Inflammatory macrophage treated with lipopolysaccharide for 4 hours (primary cell): ENCODE results near the gene ASTN1.

Experiments used
- DNase-seq: peaks from one replicate; pipeline ENCODE4 v3.0.0-alpha.2; 2020

ASTN1 gene

DNA sequence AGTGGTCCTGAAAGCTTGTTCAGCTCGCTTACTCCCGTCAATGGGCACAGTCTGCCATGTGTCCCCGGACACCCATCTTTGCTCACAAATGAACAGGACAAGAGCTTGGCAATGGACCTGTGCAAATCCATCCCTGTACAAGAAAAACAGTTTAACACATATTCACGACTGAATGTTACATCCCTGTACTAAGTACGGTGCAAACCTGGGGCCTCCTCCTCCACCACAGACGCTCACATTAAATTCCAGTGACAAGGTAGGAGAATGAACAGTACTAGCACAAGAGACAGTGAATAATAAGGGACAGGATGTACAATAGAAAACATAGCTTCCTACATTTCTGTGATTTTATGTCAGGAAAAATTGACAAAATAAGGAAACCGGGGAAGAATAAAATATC lies 187.7 kb downstream of the ASTN1 start:
- no peak for DNase-seq

DNA sequence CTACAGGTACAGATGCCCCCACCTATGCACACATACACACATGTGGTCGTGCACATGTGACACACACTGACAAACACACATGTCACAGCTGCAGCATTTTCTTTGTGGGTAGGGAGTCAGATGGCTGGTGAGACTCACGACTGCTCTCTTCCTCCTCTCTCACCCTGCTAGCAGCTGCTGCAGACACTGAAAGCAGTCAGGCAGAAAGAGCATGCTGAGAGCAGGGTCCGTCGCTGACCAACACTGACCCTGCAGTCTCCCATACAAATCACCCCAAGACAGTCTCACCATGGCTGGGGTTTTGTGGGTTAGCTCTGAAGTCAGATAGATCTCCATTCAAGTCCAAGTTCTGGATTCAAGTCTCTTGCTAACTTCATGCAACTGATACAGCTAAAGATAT lies 188.3 kb downstream of the ASTN1 start:
- no peak for DNase-seq

DNA sequence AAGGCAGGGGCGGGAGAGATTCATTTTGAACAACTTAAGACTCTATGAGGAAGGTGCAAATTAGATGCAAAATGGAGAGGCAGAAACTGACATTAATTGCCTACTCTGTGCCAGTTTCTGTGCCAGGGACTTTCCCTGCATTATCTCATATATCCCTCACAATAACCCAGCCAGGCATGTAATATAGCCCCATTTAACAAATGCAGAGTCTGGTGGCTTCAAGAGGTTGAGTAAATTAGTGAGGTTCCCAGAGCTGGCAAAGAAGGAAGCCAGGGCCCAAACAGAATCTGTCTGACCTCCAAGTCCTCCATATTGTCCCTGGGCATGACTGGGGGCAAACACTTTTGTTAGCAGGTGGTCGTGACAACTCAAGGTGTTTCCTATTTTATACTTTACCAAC lies 199.8 kb downstream of the ASTN1 start:
- DNase-seq: no peak

DNA sequence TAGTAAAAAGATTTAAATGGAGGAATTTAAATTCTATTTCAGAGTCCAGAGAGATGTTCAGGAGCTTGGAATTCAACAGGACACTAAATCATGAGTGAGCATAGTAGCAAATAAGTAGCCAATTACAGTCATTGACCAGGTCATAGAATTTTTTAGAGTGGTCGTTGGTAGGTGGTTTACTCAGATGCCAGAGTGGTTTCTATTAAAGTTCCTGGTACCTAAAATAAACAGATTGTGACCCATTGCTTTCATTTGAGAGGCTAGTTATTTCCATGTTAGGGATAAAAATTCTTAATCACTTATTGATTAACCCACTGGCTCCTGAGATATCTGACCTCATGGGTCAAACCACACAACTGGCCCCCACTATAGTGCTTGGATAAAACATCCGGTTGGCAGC lies 201.3 kb downstream of the ASTN1 start:
- DNase-seq: no peak

DNA sequence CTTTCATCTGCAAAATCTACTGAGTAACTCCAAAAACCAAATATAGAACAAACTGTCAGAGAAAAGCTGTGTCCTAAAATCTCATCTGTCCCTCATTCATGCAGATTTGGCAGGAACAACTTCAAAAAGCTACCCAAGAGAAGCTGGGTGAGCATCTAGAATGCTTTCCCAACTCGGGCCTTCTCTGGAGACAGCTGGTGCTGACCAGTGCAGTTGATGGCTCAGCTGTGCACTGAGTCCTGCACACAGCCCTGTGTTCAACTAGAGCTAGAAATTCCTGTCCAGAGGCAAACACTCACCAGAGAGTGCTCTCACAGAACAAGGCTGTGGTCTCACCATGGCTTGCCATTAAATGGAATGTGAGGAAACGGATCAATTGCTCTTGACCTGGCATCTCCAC lies 202.8 kb downstream of the ASTN1 start:
- DNase-seq: no peak

DNA sequence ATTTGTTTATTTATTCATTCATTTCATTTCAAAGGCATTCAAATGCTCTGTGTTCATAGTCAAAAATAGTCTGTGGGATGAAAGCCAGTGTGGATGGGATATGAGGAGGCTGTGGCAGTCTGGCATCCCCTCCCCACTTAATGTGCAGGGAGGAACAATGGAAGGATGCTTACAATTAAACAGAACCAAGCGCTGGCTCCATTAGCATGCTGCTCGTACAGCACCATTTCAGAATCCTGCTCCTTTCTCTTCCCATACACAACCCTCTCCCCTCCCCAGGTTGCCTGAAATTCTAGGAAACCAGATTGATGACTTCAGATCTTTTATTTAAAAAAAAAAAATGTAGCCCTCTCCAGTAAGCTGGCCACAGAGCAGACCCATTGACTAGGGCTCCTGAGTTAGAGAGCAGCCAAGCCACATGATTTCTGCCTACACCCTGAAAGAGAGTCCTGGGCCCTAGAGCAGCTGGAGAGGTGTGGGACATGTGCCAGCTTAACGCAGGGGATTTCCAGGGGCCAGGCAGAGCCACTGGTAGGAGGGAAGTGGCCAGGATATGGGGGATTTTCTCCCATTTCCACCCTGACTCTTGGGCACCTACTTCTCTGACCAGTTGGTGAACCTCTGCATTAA lies 205.2 kb downstream of the ASTN1 start:
- no peak for DNase-seq

DNA sequence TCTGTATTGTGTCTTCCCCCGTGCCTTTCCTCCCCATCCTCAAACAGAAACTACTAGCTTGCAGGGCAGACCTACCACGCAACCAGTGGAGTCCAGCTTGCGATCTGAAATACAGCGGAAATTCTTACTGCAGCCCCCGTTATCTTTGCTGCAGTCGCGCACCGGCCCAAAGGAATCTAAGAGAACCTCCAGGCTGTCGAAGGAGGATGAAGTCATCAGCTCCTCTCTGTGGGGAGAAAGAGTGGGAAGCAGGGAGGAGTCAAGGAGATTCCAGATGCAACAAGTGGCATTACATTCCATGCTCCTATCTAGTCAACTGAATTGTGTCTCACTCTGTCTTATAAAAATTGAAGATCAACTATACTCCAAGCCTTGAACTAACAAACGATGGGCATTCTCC lies 206.9 kb downstream of the ASTN1 start:
- no peak for DNase-seq

DNA sequence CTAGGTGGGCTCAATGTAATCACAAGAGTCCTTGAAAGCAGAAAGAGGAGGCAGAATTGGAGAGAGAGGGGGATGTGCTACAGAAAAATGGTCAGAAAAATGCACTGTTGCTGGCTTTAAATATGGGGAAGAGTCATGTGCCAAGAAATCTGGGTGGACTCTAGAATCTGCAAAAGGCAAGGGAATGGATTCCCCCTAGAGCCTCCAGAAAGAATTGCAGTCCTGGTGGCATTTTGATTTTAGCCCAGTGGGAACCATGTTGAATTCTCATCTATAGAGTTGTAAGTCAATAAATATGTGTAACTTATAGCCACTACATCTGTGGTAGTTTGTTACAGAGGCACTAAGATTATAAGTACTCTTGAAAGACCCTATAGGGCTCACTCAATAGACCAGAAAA lies 210.3 kb downstream of the ASTN1 start:
- DNase-seq: no peak

DNA sequence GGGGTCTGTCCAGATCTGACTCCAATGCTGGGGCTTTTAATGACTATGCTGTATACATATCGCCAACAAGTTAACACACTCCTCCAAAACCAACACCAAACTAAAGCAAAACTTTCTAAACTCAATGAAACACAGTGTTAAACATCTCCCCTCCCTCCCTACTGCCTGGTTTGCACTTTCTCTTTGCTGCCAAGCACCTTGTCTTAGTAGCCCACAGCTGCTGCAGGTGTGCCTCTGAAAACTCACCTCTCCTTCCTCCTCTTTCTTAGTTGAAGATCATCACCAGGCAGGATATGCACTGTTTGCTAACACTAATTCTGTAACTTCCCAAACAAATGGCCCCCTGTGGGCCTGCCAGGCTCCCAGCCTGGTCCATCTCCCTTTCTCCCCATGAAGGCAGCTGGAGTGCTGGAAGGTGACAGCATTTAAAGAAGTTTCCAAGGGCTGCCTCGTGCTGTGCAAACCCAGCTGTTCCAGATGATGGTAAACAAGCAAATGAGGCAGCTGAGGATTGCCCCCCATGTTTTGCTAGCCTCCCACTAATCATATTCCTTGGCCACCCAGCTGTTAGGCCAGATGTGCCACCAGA lies 213.7 kb downstream of the ASTN1 start:
- no peak for DNase-seq

DNA sequence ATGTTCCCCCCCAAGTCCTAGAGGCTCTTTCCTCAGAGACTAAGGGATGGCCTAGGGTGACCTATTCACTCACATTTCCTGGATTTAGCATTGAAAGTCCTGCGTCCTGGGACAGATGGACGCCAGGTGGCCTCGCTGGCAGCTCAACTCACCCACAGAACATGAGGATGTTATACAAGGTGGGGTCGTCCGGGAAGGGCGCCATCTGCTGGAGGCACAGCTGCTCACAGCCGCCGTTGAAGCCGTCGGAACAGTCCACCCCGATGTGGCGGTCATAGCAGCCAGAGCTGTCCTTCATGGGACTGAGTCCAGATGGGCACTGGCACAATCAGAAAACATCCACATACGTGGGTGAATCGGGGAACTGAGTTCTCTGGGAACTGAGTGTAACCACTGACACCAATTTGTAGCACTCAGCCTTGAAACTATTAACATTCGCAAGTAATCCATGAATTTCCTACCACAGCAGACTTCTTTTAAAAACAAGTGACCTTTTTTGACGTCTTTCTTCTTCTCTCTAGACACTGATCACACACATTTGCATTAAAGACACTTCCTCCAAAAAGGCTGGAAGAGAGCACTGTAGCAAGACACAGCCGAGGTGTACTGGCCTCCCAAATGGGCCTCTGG lies 215.4 kb downstream of the ASTN1 start:
- peak; percentile 19 for DNase-seq

DNA sequence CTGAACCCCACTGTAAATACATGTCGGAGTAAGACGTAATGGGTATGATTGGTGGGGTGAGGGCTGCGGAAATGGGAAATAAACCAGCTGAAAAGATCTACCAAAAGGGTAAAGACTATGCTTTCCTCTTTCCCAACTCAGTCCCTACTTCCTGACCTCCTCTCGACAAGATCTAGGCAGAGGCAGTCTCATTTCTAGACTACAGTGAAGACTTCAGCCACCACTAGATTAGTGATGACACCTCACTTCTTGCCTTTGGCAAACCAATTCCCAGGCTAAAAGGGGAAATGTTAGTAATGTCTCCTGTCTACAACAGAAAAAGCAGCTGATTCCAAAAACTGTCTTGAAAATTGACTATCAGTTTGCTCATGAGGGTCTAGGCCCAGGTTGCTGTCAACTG lies 219.9 kb downstream of the ASTN1 start:
- DNase-seq: no peak

DNA sequence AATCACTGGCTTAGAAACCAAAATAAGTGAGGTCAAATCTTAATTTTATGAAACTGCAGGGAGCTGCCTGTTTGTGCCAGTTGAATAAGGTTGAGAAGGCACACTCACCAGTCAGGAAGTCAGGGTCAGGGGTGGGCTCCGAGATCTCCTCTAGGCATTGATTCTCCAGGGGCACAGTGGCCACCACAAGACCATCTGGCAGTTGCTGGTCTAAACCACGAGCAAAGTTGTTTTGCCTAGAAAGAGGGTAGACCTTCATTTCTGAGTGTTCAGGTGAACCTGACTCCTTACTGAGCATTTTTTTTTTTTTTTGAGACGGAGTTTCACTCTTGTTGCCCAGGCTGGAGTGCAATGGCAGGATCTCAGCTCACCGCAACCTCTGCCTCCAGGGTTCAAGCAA lies 220.7 kb downstream of the ASTN1 start:
- DNase-seq: no peak

DNA sequence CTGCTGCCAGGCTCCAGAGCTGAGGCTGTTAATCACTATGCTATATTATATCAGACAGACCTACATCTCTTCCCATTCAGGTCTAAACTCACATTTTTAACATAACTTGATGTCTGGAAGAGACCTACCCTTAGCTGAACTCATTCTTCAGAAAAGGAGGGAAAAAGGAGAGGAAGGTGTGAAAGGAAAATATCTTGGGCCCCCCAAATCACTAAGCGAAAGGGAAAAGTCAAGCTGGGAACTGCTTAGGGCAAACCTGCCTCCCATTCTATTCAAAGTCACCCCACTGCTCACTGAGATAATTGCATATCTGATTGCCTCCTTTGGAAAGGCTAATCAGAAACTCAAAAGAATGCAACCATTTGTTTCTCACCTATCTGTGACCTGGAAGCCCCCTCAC lies 222.2 kb downstream of the ASTN1 start:
- DNase-seq: no peak

DNA sequence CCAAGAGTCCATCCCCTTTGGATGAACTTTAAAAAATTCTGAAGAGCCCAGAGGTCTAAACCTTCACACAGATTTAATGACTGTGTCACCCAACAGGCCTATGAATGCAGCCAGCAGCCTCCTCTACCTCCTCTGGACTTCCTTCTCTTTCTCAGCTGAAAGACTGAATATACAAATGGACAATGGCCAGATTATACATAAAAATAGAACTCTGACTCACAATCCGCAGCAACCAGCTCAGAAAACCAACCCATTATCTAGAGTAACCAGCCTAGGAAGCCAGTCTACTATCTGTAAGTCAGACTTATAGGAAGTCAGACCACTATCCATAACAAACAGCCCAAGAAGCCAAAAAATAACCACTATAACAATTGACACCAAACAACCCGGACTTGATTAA lies 224.5 kb downstream of the ASTN1 start:
- no peak for DNase-seq

DNA sequence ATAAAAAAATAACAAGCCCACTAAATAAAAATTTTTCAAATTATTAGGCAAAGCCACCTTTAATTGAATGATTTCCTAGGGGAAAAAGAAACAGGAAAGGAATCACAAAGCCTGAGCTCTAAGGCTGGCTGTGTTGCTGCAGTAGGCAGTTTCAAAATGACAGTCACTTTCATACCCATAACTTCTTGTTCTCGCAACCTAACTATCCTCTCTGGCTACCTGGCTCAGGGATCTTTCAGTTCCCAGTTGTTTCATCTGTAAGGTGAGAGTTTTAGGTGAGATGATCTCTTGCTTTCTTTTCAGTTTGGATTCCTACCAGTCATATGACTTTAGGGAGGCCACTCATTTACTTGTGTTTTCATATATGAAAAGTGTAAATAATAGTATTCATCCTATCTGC lies 226.1 kb downstream of the ASTN1 start:
- no peak for DNase-seq

DNA sequence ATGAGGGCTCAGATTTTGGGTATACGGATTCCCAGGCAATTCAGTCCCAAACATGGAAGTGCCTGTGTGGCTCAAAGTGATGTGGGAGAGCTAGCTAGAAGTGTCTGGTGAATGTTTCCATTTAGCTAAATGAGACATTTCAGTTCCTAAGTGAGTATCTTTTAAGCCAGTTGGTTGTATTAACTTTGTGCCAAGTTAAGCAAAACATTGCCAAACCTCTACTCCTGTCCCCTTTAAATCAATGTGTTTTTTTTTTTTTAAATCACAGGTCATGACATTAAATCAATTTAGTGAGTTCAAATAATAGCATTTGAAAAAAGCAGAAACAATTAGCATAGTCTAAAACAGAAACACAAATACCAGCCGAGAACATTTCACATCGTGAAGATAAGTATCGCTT lies 230.1 kb downstream of the ASTN1 start:
- DNase-seq: no peak

DNA sequence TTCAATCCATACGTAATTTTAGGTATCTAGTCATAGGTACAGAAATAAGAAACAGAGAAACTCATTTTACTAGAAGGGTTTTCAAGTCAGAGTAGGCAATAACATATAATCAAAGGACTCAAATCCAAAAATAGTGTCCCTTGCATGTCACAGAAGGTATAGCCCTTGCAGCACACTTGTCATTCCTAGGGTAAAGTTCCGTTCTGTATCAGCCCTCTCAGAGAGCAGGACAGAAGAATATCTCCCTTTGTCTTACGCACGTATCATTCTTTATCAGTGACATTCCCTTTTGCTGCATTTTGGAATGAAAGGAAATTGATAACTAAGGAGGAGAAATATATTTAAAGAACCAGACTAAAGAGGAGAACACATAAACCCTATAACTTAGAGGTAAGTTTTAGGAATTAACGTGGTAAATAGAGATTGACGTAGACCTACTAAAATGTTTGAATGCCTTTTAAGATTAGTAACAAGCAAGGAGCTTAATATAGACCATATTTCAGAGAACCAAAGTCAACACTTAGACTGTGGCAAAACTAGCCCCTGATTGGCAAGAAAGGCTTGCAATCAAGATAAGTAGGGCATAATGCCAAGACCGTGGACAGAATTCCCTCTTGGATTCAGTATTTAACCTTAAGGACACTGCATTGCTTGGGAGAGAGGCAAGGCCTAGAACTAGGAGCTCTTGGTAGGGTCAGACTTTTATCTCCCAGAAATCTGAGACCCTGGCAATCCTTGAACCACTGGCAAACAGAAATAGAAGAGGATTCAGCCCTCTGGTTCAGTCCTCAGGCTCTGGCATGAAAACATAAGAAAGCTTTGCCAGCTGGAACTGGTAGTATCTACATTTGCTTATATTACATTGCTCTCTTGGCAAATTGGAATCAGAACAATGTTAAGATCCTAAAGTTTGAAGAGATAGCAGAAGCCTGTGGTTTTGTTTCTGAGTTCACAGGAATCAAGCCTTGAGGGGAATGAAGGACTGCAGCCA lies 232.1 kb downstream of the ASTN1 start:
- DNase-seq: no peak

DNA sequence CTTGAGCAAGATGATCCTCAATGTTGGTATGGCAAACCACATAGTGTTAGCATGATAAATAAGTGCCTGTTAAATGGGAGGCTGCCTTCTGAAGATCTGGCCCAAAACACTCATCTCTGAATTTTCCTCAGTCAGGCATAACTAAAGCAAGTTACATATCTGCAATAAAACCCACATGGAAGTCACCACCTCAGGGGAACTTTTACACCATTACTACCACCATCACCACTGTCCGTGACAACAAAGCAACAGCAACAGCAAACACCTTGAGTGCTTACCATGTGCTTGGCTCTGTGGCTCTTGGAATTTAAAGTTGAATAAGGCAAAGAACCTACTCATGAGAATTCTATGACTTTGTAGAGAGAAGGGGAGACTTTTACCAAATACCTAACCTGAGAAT lies 233.0 kb downstream of the ASTN1 start:
- DNase-seq: no peak

DNA sequence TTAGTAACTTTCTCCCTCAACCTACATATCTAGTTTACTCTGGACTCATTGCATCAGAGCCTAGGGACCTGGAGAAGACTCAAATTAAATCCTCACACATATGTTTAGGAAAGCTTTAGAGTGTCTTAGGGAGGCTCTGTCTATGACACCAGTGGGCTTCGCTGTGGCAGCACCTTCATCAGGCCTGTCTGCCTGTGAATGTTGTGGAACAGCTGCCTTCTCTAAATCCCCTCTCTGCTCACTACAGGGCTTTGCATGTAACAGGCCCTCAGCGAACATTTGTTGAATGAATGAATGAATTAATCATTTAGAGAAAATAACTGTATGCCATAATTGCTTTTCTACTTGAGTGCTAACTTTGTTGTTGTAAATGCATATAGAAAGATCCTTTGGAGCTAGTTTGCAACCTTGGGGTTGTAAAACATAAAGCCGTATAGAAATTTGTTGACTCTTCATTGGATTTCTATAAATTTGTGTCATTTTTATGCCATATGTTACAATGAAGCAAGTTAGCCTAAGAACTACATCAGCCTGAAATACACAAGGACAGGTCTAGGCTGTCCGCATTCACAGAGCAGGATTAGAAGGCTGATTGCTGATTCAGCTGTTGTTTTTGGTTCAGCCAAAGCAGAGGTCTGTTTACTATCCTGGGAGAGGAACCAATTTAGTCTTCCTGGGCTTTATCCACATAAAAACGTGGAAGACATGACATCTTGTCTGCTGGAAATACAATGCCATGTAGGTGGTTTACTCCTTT lies 238.0 kb downstream of the ASTN1 start:
- no peak for DNase-seq

DNA sequence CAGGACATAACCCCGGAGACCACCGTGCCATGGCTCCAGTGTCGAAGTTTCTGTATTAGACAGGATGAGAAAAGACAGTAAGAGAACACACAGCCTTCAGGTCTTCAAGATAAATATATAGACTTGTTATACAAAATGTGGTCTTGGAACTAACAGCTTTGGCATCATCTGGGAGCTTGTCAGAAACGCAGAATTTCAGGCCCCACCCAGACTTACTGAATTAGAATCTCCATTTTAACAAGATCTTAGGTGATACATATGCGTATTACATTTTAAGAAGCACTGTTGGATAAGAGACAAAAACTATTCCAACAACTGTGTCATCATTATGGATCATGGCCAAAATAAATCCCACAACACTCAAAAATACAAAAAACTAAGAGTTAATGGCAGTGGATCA lies 239.3 kb downstream of the ASTN1 start:
- DNase-seq: no peak

DNA sequence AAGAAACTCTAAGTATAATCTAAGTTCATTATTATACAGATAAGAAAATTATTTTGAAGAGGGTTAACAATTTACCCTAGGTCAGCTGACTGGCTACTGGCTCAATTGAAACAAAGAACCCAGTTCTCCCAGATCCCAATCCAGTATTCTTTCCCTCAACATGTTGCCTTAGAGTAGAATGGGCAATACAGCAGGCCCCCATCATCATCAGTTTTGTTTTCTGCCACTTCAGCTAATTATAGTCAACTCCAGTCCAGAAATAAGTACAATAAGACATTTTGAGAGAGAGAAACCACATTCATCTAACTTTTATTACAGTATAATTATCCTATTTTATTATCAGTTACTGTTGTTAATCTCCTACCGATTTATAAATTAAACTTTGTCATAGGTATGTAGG lies 241.2 kb downstream of the ASTN1 start:
- DNase-seq: no peak

DNA sequence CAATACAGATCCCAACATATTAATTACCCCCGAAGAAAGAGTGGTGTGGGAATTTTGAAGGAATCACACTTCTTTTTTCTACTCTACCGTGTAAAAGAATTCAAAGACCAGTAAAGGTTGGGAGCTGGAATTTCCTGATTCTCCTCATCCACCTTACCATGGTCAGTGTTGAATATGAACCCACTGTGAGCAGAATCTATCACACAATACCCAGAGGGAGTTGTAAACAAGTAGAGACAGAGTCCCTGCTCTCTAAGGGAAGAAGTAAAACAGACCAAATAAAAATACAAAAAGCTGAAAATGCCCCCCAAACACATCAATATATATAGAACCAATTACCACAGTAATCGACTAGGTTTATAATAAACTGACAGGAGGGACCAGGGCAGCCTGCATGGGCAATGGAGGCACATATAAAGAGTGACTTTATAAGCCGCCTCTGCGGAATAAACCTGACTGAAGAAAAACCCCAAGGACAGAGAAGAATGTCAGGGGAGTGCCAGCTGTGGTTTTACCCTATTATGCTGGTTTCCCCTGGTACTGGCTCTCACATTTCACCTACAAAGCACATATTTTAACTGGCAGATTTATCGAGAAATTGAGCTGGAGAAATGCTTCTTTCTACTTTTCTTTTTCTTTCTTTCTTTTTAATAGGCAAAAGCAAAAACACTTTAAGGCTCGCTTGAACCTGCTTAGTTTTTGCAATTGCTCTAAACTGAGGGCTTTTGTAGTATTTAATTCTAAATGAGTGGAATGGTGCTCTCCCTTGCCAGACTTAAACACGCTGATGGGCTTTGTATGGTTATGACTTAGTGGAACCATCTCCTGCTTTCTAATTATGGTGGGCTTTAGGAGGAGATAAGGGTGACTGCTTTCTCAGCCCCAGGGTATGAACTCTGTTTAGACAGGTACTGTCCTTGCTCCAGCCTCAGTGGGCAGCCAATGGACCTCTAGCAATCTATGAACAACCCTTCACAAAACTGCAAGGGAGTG lies 244.8 kb downstream of the ASTN1 start:
- no peak for DNase-seq
